ENCODE data around the gene ZRANB2.

DNA sequence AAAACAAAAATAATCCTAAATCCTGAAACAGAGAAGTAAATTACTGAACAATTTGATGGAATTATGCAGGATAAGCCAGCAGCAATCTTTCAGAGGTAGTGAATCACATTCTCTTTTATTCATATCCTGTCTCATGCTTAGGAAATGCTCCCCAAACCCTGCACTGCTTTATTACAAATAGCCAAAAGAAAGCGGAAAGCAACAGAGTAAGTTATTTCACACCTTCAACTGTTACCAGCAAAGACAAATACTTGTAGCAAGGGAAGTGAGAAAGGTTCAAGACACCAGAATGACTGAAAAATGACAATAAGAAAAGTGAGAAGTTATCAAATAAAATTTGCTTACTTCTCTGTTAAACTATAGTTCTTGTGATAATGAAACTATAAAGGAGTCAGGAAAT lies 6.2 kb downstream of the ZRANB2 start:
- TF ChIP-seq POLR2A (IDR thresholded peaks at IDR 0.05), result no peak
- TF ChIP-seq, protein P1, sequence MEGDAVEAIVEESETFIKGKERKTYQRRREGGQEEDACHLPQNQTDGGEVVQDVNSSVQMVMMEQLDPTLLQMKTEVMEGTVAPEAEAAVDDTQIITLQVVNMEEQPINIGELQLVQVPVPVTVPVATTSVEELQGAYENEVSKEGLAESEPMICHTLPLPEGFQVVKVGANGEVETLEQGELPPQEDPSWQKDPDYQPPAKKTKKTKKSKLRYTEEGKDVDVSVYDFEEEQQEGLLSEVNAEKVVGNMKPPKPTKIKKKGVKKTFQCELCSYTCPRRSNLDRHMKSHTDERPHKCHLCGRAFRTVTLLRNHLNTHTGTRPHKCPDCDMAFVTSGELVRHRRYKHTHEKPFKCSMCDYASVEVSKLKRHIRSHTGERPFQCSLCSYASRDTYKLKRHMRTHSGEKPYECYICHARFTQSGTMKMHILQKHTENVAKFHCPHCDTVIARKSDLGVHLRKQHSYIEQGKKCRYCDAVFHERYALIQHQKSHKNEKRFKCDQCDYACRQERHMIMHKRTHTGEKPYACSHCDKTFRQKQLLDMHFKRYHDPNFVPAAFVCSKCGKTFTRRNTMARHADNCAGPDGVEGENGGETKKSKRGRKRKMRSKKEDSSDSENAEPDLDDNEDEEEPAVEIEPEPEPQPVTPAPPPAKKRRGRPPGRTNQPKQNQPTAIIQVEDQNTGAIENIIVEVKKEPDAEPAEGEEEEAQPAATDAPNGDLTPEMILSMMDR (IDR thresholded peaks at IDR 0.05), result no peak

Data from lower leg skin (tissue), 3 donors.